GM18499 (cell line): Measurements from ENCODE around the gene RRAS2.
"Not testable (repeated sequence)": the region's sequence is repeated elsewhere in the genome, so short reads cannot be mapped to it uniquely, and the experiment has no call there.

ENCODE experiments used
- ATAC-seq: cut with Tn5 transposase; IDR thresholded peaks from one replicate; pipeline ENCODE4 v1.9.1; 2021; ENCODE audit warnings: moderate number of reproducible peaks; ENCODE audit not compliant: insufficient read depth, unreplicated experiment

Gene RRAS2

DNA sequence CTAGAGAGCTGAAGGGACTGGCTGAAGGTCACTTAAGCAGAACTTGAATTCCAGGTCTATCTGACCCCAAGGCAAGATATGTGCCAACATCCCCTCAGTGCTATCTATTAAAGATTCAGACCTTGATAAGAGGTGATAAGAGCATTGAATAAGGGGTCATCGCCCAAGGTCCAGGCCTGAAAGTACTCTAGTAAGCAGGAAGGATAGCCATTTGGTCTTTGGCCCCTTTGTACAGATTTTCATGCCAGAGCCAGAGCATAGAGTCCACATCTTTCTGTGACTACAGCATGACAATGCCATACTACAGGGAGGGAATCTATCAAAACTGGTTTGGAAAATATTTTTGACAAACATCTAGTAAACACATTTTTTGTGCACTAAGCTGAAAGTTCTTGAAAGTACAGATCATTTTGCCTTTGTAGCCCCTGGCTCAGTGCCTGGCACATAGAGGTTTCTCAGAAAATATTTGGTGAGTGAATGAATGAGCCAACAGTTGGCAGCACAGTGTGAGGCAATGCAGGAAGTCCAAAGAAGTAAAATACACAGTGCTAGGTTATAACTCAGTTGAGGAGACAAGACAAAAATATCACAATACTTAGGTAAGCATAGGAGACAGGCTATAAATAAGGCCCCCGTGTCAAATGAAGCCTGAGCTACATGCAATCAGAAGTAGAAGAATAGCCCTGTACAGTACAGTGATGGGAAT is 15.1 kb upstream of the RRAS2 start:
- ATAC-seq = no peak

DNA sequence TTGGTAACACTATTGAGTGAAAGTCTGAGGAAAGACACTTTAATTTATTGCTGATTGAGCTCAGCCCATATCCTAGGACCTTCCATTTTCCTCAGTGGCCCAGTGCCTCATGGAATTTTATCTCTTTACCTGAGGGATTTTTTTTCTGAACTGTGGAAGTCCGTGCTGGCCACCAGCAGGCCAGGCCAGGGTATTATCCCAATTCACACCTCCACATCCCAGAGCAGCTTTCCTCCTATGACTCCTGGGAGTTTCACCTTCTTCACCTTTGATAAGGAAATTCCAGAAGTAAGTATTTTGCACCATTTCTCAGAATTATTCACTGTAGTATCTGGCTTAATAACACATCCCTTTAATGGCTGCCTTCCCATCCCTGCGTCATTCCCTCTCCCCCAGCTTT is 13.0 kb upstream of the RRAS2 start:
- ATAC-seq = no peak

DNA sequence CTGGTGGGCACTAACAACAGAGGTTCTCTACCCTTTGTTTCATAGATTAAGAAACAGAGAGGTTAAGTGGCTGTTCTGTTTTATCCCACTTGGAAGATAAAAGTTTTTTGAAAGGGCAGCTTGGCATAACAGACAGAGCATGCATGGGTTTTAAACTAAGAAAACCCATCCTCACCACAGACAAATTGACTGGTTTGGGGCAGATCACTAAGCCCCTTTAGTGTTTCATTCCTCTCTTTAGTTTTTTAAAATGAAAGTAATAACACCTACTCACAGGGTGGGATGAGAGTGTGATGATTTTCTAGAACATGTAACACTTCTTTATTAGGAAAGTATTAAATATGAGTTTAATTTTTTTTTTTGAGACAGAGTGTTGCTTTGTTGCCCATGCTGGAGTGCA is 12.3 kb upstream of the RRAS2 start:
- ATAC-seq = no peak

DNA sequence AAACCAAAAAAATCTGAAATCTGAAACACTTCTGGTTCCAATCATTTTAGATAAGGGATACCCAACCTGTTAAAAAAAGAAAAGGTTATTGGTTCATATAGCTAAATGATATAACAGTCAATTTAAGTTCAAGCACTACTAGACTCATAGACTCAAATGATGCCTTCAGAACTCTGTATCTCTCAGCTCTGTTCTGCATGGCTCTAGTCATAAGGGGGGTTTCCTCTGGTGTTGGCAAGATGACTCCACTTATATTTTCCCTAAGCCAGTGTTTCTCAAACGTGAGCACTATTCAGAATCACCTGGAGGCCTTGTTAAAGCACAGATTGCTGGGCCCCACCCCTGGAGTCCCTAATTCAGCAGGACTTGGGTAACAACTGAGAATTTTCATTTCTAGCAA is 11.5 kb upstream of the RRAS2 start:
- no peak for ATAC-seq

DNA sequence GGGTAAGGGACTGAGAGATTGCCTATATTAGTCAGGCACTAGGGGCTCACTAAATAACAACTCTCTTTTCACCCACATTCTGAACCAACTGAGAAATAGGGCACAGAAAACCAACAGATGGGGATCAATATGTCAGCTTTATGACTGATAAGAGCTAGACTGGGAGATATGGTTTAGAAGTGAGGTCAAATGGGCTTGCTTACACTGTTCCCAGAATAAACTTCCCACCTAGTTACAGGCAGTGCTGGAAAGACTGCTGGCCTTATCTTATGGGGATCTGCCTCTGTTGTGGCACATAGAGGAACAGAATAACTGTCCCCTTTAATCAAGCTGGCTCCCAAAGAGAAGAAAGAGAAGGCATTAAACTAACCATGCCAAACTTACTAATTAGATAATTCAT is 10.6 kb upstream of the RRAS2 start:
- ATAC-seq = no peak

DNA sequence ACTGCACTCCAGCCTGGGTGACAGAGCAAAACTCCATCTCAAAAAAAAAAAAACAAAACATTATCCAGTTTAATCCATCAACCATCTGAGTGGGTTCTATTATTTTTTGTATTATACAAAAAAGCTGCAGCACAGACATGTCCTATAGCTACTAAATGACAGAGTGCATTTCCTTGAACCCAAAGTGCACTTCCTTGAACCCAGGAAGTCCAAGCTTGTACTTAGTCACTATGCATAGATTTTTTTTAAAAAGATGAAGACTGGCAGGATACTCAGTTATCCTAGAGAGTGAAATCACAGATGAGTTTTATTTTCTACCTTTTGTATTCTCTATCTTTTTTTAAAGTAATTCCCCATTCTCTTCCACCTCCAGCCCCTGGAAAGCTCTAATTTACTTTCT is 8.0 kb upstream of the RRAS2 start:
- ATAC-seq = no peak

DNA sequence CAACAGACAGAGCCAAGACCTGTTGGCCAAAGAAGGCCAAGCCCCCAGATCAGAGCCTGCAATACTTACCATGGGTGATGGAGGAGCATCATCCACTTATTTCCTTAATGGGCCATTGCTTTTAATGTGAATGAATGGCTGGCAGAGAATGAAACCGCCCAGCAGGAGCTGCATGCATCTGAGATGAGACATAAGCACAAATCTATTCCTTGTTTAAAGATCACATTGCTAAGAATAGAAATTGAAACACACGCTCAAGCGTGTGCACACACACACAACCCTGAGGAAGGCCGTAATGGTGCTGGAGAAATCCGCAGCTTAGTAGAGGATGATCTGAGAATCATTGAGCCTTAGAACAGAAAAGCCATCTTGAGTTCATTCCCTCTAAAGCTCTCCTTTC is 5.3 kb upstream of the RRAS2 start:
- ATAC-seq = no peak

DNA sequence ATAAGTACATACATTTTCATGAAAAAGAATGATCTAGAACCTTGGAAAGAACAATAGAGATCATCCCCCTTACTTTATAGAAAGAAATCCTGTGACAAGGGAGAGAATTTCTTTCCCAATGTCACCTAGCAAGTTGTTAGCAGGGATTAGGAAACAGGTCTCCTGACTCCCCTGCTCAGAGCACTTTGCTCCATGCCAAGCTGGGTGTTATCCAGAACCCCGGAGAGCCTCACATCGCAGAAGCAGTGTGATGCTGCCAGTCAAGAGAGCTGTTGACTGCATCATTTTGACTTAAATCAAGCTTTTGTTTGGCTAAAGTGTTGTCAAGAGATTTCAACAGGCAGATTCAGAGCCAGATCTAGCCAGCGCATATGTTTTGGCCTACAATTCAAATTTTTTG is 3.6 kb upstream of the RRAS2 start:
- ATAC-seq = no peak

DNA sequence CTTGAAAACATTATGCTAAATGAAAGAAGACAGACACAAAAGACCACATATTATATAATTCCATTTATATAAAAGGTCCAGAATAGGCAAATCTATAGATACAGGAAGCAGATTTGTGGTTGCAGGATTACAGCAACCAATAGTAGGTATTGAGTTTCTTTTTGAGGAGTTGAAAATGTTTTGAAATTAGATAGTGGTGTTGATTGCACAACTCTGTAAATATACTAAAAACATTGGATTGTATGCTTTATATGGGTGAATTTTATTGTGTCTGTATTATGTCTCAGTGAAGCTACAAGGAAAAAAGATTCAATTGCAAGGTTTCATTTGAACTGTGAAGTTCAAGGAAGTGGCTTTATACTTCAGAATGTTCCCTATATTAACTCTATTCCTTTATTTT is 3.0 kb upstream of the RRAS2 start:
- ATAC-seq = no peak

DNA sequence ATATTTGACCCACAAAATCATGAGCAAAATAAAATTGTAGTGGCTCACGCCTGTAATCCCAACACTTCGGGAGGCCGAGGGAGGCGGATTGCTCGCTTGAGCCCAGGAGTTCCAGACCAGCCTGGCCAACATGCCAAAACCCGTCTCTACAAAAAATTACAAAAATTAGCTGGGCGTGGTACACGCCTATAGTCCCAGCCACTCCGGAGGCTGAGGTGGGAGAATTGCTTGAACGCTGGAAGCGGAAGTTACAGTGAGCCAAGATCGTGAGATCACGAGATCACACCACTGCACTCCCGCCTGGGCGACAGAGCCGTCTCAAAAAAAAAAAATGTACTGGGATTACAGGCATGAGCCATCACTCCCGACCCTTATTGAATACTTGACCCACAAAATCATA is 2.0 kb upstream of the RRAS2 start:
- no peak for ATAC-seq

DNA sequence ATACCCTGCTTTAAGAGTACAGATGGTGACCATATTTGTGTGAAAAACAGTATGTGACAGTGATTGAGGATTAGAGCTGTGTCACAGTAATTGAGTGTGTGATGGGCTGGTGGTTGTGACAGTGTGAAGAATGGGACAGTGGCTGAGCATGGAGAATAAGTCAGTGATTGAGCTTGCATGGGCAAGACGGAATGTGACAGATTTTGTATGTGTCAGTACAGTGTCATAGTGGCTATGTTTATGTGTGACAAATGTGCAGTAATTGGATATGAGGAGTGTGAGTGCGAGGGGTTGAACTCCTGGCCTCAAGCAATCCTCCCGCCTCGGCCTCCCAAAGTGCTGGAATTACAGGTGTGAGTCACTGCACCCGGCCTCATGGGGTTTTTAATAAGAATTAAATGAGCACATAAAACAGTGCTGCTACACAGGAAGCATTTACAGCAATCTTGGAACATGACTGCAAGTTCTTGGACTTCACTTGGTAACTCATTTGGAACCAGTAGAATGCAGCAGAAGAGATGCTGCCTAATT is 583 bp upstream of the RRAS2 start:
- no peak for ATAC-seq

DNA sequence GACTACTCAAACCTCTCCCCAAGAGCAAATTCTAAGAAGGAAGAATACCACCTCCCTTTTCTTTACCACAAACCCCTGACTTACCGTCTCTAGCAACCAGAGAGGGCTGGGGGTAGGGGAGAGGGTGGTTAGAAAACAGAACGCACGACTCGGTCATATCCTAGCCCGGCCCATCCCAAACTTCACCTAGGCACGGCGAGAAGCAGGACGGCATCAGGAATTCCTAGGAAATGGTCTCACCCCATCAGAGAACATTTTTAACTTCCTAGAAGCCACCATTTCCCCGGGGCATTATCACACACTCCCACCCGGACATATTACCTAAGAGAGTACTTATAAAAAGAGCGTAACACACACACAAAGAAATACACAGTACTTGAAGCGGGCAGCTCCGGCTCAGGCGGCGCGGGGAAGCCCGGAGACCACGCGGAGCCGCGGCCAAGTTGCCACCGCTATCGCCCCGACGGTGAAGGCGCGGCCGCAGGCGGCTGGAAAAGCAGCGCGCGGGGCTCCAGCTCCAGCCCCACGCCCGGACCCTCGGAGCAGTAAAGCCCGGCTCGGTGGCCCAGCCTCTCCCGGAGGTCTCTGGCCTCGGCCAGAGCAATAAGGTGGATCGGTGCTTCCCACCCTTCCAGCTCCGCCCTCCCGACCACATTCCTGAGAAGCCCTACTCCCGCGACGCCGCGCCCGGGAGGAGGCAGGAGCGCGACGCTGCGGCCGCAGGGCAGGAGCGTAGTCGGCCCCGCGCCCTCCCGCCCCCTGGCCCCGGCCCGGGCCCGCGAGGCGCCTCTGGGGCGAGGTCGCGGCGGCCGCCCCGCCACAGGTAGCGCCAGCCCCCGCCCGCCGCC is 878 bp downstream of the RRAS2 start:
- ATAC-seq = peak; percentile 27

DNA sequence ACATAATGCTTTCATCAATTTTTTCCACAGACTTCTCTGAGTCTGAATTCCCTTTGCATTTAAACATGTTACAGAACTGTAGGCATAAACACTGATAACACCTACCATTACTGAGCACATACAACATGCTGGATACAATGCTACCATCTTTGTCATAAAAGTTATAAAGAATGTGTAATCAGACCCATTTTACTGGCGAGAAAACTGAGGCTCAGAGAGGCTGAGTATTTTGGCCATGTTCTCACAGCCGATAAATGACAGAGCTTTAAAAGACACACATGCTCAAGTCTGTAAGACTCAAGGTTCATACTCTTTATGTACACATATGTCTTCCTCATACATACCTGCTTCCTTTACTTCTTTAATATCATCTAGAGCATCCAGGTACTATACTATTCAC is 2.6 kb downstream of the RRAS2 start:
- ATAC-seq = no peak

DNA sequence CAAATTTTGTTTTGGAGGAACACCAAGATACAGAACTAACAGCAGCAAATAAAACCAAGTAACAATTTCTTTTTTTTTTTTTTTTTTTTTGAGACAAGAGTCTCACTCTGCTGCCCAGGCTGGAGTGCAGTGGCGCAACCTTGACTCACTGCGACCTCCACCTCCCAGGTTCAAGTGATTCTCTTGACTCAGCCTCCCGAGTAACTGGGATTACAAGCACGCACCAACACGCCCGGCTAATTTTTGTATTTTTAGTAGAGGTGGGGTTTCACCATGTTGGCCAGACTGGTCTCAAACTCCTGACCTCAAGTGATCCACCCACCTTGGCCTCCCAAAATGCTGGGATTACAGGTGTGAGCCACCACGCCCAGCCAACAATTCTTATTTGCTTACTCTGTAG is 4.4 kb downstream of the RRAS2 start:
- not testable (repeated sequence) for ATAC-seq

DNA sequence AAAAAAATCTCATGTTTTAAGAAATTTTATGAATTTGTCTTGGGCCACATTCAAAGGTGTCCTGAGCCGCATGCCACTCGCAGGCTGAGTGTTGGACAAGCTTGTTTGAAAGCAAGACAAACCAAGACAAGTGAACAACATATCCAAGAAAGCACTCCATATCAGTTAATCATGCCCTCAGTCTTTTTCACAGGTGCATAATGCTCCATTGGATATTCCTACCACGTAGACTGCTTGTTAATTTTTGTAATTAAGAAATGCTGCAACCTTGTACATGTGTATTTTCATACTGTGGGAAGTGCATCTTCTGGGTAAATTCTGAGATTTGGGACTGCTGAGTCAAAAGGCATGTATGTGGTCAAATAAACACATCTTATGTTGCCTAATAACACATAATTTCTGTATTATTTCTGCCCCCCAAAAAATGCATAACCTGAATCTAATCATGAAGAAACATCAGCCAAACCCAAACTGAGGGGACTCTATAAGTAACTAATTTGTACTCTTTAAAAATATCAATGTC is 8.2 kb downstream of the RRAS2 start:
- no peak for ATAC-seq

DNA sequence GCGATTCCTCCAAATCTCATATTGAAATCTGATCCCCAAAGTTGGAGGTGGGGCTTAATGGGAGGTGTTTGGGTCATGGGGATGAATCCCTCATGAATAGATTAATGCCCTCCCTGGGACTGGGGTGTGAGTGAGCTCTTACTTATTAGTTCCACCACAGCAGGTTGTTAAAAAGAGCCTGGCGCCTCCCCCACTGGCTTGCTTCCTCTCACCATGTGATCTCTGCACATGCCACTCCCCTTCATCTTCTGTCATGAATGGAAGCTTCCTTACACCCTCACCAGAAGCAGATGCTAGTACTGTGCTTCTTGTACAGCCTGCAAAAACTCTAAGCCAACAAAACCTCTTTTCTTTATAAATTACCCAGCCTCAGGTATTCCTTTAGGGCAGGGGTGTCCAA is 8.8 kb downstream of the RRAS2 start:
- no peak for ATAC-seq

DNA sequence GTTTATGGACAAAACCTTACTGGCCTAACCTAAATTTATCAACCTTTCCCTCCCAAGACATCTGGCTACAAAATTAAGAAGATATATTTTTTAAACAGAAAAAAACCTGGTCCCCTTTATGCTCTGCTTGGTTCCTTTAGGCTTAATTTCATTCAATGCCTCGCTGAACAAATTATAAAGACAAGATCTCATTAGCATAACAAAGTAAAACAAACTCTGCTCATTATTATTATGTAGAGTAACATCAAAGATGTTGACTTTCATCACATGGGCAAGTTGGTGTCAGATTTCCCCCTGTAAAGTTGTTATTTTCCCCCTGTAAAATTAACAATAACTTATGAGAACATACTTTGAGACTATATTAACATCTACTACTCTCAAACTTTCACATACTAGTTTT is 11.0 kb downstream of the RRAS2 start:
- ATAC-seq = no peak

DNA sequence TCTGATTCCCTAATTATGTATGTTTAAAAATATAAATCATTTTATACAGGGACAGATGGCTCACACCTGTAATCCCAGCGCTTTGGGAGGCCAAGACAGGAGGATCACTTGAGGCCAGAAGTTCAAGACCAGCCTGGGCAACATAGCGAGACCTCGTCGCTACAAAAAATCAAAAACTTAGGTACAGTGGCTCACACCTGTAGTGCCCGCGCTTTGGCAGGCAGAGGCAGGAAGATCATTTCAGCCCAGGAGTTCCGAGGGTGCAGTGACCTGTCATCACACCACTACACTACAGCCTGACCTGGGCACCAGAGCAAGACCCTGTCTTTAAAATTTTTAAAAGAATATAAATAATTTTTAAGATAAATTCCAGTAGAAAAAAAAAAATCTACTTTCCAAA is 11.5 kb downstream of the RRAS2 start:
- no peak for ATAC-seq

DNA sequence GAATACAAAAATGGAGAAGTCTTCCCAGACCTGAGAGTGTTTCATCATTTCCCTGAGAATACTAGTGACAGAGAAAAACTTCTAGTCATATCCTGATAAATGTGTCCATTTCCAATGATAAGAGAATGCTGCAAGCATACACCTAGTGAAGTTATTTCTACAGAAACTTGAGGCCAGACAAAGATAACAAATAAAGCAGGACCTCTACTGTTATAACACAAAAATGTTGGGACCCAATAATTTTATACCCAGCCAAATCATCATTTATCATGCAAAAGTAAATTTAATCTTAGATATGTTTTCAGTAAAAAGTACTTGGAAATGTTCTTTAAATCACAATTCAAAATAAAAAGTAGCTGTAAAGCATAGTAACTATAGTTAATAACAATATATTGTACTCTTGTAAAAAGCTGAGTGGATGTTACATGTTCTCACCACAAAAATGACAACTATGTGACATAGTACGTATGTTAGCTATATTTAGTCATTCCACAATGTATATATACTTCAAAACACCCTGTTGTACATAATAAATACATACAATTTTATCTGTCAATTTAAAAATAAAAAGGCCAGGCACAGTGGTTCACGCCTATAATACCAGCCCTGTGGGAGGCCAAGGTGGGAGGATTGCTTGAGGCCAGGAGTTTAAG is 12.6 kb downstream of the RRAS2 start:
- ATAC-seq = no peak

DNA sequence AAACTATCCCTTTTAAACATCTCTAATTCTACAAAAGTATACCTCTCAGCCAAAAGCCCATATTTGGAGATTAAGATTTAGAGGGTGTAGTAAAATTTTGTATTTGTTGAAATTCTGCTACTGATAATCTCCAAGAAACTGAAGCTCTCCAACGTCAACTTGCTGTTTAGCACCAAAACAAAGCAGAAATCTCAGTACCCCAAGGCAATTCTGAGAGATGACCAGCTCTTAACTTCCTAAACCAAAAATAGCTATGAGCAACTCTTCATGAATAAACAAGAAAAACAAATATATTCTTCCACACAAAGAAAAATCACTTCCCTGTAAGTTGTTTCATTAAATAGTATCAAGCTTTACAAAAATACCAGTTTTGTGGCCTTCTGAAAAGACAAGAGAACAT is 13.3 kb downstream of the RRAS2 start:
- no peak for ATAC-seq

DNA sequence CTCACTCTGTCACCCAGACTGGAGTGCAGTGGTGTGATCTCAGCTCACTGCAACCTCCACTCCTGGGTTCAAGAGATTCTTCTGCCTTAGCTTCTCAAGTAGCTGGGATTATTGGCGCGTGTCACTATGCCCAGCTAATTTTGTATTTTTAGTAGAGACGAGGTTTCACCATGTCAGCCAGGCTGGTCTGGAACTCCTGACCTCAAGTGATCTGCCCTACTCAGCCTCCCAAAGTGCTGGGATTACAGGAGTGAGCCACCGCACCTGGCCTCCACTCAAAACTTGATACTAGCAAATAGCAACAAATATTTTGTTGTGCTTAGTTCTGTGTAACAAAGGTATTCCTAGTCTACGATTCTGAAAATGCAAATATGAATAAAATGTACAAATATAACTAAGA is 14.0 kb downstream of the RRAS2 start:
- ATAC-seq = not testable (repeated sequence)
